Parathyroid adenoma (tissue), 2 donors: ENCODE data around the gene CHMP6.

ENCODE experiments used
- H2AFZ ChIP-seq: fragments of 300-600 bp; sonication (generic); one replicate; pipeline ENCODE4 v1.7.0; 2017; ENCODE audit warnings: antibody characterized with exemption, mild to moderate bottlenecking
- H3K27ac ChIP-seq: fragments of 300-600 bp; sonication (generic); one replicate; pipeline ENCODE4 v1.7.0; 2017
- H3K27me3 ChIP-seq: fragments of 300-600 bp; sonication (generic); one replicate; pipeline ENCODE4 v1.7.0; 2017; ENCODE audit warnings: low read length; ENCODE audit not compliant: control insufficient read depth, insufficient read depth
- H3K36me3 ChIP-seq: fragments of 300-600 bp; sonication (generic); one replicate; pipeline ENCODE4 v1.7.0; 2017; ENCODE audit warnings: low read length; ENCODE audit not compliant: control insufficient read depth, insufficient read depth
- H3K4me1 ChIP-seq: fragments of 300-600 bp; sonication (generic); one replicate; pipeline ENCODE4 v1.7.0; 2017; ENCODE audit warnings: control low read depth
- H3K4me2 ChIP-seq: fragments of 300-600 bp; sonication (generic); one replicate; pipeline ENCODE4 v1.7.0; 2017; ENCODE audit warnings: low read length
- H3K4me3 ChIP-seq: fragments of 300-600 bp; sonication (generic); one replicate; pipeline ENCODE4 v1.7.0; 2017; ENCODE audit warnings: low read depth, low read length
- H3K79me2 ChIP-seq: fragments of 300-600 bp; sonication (generic); one replicate; pipeline ENCODE4 v1.7.0; 2017; ENCODE audit warnings: control low read depth
- H3K9ac ChIP-seq: fragments of 300-600 bp; sonication (generic); one replicate; pipeline ENCODE4 v1.7.0; 2017; ENCODE audit warnings: mild to moderate bottlenecking
- H3K9me3 ChIP-seq: fragments of 300-600 bp; sonication (generic); one replicate; pipeline ENCODE4 v1.7.0; 2017; ENCODE audit warnings: low read length; ENCODE audit not compliant: control insufficient read depth
- TF ChIP-seq, protein P1 (sequence below): fragments of 300-600 bp; sonication (generic); IDR thresholded peaks from one replicate; pipeline ENCODE4 v1.7.0; 2017; ENCODE audit warnings: antibody characterized with exemption, mild to moderate bottlenecking
- donor health status: primary hyperparathyroidism.

The CHMP6 gene

DNA sequence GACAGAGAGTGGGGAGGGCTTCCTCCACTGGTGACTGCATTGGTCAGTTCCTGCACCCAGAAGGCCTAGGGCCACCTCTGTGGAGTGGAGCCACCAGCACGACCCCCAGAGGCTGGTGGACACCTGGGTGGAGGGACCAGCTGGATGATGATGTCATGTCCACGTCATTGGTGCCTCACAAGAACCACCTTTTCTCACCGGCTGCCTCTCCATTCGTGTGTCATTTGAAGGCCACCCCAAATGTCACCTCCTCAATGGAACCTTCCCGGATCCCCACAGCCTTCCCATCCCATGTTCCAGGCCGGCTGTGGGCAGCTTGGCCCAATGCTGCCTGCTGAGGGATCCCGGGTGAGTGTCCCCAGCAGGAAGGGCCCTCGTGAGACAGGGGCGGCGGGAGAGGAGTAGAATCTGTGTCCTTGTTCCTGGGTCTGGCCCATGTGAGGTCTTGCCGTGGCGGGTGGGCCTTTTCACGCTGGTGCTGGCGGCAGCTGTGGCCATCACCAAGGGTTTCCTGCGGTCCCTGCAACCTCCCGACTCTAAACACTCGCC is 9.1 kb upstream of the CHMP6 start:
- Histone ChIP-seq H3K4me2 (no peak overlapping the region), H3K4me3 (no peak overlapping the region), H3K79me2 (no peaks in the 10 kb centered on the region), H3K4me1 (peaks cover 2% of the 10 kb centered on the region), H3K36me3 (no peaks in the 10 kb centered on the region), H3K9me3 (no peaks in the 10 kb centered on the region), H3K27me3 (no peaks in the 10 kb centered on the region), H2AFZ (no peak overlapping the region), H3K27ac (no peak overlapping the region), H3K9ac (no peak overlapping the region)
- TF ChIP-seq, protein P1, sequence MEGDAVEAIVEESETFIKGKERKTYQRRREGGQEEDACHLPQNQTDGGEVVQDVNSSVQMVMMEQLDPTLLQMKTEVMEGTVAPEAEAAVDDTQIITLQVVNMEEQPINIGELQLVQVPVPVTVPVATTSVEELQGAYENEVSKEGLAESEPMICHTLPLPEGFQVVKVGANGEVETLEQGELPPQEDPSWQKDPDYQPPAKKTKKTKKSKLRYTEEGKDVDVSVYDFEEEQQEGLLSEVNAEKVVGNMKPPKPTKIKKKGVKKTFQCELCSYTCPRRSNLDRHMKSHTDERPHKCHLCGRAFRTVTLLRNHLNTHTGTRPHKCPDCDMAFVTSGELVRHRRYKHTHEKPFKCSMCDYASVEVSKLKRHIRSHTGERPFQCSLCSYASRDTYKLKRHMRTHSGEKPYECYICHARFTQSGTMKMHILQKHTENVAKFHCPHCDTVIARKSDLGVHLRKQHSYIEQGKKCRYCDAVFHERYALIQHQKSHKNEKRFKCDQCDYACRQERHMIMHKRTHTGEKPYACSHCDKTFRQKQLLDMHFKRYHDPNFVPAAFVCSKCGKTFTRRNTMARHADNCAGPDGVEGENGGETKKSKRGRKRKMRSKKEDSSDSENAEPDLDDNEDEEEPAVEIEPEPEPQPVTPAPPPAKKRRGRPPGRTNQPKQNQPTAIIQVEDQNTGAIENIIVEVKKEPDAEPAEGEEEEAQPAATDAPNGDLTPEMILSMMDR = no peak

DNA sequence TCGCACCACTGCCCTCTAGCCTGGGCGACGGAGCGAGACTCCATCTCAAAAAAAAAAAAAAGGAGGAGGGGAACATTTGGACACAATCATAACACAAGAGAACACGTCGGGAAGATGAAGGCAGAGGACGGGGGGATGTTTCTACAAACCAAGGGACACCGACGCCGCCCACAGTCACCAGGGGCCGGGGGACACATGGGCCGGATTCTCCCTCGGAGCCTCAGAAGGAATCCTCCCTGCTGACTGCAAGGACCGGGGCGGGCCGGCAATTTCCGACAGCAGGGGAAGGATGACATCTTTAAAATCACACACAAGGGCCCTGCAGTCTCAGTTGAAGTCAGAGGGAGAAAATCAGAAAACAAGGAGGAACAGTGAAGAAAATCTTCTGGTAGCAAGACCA is 8.1 kb upstream of the CHMP6 start:
- Histone ChIP-seq H3K27me3 (no peaks in the 10 kb centered on the region), H3K9ac (no peak overlapping the region), H3K36me3 (no peaks in the 10 kb centered on the region), H2AFZ (no peak overlapping the region), H3K27ac (no peak overlapping the region), H3K4me3 (no peak overlapping the region), H3K9me3 (no peaks in the 10 kb centered on the region), H3K4me1 (peaks cover 12% of the 10 kb centered on the region), H3K4me2 (no peak overlapping the region), H3K79me2 (no peaks in the 10 kb centered on the region)
- TF ChIP-seq, protein P1 = no peak

DNA sequence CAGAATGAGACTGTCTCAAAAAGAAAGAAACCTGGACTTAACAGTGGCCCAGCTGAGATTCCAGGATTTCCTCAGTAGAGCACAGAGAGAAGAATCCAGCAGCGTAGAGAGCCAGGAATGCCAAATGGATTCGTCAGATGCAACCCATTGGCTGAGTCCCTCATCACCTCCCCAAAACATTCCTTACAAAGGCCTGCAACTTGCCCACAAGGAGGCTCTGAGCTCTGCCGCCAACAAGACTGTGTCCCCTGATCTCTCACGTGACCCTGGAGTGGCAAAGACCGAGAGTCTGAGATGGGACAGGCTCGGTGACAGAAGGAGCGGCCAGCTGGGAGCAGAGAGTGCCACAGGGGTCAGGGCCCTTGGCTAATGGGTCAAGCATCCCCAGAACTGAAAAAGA is 6.9 kb upstream of the CHMP6 start:
- H3K4me2 ChIP-seq = no peak overlapping the region
- H3K9me3 ChIP-seq = no peaks in the 10 kb centered on the region
- no peak overlapping the region for H3K4me3 ChIP-seq
- no peaks in the 10 kb centered on the region for H3K27me3 ChIP-seq
- H3K79me2 ChIP-seq = no peaks in the 10 kb centered on the region
- TF ChIP-seq, protein P1 = no peak
- no peak overlapping the region for H3K9ac ChIP-seq
- H3K4me1 ChIP-seq = peaks cover 18% of the 10 kb centered on the region
- no peaks in the 10 kb centered on the region for H3K36me3 ChIP-seq
- H3K27ac ChIP-seq = no peak overlapping the region
- no peak overlapping the region for H2AFZ ChIP-seq

DNA sequence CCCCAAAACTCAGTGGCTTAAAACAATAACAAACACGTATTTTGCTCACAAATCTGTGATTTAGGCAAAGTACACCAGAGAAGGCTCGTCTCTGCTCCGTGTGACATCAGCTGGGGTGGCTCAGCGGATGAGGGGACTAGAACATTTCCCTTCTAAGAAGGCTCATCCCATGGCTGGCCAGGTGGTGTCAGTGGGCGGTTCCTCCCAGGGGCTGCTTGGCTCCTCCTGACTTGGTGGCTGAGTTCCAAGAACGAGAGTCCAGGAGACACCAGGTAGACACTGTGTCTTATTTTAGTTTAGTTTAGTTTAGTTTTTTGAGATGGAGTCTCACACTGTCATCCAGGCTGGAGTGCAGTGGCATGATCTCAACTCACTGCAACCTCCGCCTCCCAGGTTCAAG is 5.6 kb upstream of the CHMP6 start:
- no peak overlapping the region for H3K4me3 ChIP-seq
- H3K36me3 ChIP-seq = no peaks in the 10 kb centered on the region
- H3K4me1 ChIP-seq = peaks cover 18% of the 10 kb centered on the region
- H3K9me3 ChIP-seq = no peaks in the 10 kb centered on the region
- TF ChIP-seq, protein P1 = no peak
- H3K27ac ChIP-seq = no peak overlapping the region
- no peak overlapping the region for H2AFZ ChIP-seq
- no peaks in the 10 kb centered on the region for H3K79me2 ChIP-seq
- H3K9ac ChIP-seq = no peak overlapping the region
- no peak overlapping the region for H3K4me2 ChIP-seq
- no peaks in the 10 kb centered on the region for H3K27me3 ChIP-seq

DNA sequence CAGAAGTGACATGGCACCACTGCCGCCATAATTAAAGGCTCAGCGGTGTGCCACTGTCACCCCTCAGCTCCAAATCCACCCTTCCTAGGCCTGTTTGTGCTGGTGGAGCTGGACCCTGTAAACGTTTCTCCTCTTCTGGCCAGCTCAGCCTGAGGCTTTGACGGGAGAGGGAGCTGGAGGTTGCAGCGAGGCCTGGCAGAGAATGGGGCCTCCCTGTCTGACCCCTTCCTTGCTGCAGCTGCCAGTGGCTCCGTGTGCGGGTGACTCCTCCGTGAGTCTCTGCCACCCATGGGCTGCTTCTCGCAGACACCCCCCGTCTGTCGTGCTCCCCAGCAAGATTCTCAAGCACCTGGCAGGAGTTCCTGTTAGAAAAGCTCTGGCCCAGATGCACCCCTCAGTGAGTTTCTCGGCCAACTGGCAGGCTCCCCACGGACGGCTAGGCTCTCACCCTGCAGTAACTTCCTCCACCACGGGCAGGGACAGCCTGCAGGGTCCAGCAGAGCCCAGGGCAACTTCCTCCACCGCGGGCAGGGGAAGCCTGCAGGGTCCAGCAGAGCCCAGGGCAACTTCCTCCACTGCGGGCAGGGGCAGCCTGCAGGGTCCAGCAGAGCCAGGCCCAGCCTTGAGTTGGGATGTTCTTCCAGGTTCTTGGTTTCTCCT is 4.7 kb upstream of the CHMP6 start:
- Histone ChIP-seq H3K4me3 (no peak overlapping the region), H3K36me3 (no peaks in the 10 kb centered on the region), H2AFZ (peak overlapping the region; percentile 98), H3K79me2 (no peaks in the 10 kb centered on the region), H3K4me1 (peaks cover 18% of the 10 kb centered on the region), H3K4me2 (no peak overlapping the region), H3K9me3 (no peaks in the 10 kb centered on the region), H3K27me3 (no peaks in the 10 kb centered on the region), H3K27ac (no peak overlapping the region), H3K9ac (no peak overlapping the region)
- TF ChIP-seq, protein P1 = no peak
